ENCODE results near the gene PHACTR1. TPM values are rescaled to one million over a fixed set of nuclear protein-coding genes. Genes with fewer than 3 reads are reported as not detected.

Gene PHACTR1
- total RNA-seq, 1 experiment from 2014 or later, result 2.6 TPM

DNA sequence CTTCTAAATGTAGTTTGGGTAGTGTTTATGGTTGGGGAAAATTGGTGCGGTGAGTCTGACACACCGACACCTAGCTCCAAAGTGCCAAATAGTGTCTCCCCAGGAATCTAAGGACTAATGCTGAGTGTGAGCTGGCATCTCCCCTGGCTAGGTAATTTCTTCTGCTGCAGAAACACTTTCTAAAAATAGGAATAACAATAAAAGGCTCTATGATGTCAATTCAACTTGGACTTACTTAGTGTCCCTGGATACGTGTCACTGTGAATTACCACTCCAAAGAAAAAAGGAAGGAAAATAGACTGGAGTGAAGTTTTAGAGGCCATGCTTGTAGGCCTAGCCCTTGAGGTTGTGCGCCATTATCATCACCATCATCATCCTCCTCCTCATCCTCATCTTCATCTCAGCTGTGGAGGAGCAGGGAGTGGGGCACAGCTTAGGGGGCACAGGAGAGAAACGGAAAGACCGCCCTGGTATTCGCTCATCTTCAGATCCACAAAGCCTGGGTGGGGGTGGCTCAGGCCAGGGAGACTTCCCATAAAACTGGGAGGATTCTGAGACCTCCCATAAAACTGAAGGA is 522.2 kb downstream of the PHACTR1 start:
- H3K4me1 ChIP-seq (ENCODE audit: insufficient read depth, low read length, poor library complexity, severe bottlenecking), result no peaks in the 10 kb centered on the region
- ChIA-PET POLR2A (ENCODE audit: low non-redundant PET) (no interaction called here), CTCF (no interaction called here)
- no peaks in the 10 kb centered on the region for H3K9me3 ChIP-seq (ENCODE audit: low read depth, low read length, poor library complexity, severe bottlenecking)
- H3K4me3 ChIP-seq (ENCODE audit: low read depth, low read length, poor library complexity, severe bottlenecking), result no peak overlapping the region
- no peak overlapping the region for H3K27ac ChIP-seq (ENCODE audit: low read depth, low read length, poor library complexity, severe bottlenecking)
- no peak for DNase-seq (ENCODE audit: low spot score)
- TF ChIP-seq, protein P1, sequence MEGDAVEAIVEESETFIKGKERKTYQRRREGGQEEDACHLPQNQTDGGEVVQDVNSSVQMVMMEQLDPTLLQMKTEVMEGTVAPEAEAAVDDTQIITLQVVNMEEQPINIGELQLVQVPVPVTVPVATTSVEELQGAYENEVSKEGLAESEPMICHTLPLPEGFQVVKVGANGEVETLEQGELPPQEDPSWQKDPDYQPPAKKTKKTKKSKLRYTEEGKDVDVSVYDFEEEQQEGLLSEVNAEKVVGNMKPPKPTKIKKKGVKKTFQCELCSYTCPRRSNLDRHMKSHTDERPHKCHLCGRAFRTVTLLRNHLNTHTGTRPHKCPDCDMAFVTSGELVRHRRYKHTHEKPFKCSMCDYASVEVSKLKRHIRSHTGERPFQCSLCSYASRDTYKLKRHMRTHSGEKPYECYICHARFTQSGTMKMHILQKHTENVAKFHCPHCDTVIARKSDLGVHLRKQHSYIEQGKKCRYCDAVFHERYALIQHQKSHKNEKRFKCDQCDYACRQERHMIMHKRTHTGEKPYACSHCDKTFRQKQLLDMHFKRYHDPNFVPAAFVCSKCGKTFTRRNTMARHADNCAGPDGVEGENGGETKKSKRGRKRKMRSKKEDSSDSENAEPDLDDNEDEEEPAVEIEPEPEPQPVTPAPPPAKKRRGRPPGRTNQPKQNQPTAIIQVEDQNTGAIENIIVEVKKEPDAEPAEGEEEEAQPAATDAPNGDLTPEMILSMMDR (conservative IDR thresholded peaks at IDR 0.05; ENCODE audit: low read depth, low read length), result no peak
- TF ChIP-seq EZH2 (IDR thresholded peaks at IDR 0.05; ENCODE audit: borderline replicate concordance, low read depth, low read length, poor library complexity, severe bottlenecking), result no peak
- no TSS peak for BruUV-seq (replicated peaks)
- H3K27me3 ChIP-seq (replicated peaks; ENCODE audit: insufficient read depth, low read depth, low read length, poor library complexity), result peaks cover 2% of the 10 kb centered on the region
- H3K36me3 ChIP-seq (ENCODE audit: insufficient read depth, low read length, poor library complexity, severe bottlenecking), result no peaks in the 10 kb centered on the region
- intact Hi-C loops (cut with micrococcal nuclease; ENCODE audit: unreplicated experiment), result no loop called here

DNA sequence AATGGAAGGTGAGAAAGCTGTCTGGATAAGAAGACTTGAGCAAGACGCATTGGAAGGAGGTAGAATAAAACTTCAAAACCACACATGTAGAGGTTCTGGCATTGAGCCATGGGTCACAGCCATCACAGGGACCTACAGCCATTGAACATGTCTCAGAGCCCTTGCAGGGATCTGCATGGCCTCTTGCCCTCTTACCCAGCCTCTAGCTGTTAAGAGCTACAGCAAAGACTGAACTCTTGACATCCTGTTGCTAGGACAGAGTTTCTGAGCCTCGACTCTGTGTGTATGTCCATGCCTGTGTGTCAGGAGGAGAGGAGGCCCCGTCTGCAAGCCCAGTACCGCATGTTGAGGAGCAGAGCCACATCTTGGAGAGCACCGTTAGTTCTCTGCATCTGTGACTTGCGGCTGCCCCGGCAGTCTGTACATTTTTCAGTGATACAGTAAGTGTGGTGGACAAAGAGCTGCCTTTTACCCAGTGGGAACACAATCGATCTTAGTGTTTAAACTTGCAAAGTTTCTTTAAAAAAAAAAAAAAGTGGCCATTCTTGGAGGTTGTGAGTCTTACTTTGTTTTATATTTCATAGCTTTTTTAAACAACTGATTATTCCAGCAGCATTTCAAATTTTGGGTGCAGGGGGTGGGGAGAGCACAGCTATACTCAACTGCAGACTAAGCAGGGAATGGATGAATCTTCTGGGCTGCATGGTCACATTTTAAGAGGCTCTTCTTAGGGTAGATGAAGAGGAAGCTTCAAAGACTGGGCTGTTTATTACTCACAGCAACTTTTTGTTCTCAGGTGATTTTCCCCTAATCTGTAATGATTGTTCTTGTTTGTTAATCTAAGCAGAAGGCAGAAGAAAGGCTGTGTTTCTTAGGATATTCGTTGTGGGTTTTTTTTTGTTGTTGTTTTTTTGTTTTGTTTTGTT is 523.2 kb downstream of the PHACTR1 start:
- CTCF ChIA-PET, result no interaction called here
- Histone ChIP-seq H3K4me3 (ENCODE audit: low read depth, low read length, poor library complexity, severe bottlenecking) (no peak overlapping the region), H3K9me3 (ENCODE audit: low read depth, low read length, poor library complexity, severe bottlenecking) (no peaks in the 10 kb centered on the region), H3K36me3 (ENCODE audit: insufficient read depth, low read length, poor library complexity, severe bottlenecking) (no peaks in the 10 kb centered on the region), H3K27ac (ENCODE audit: low read depth, low read length, poor library complexity, severe bottlenecking) (no peak overlapping the region), H3K27me3 (replicated peaks; ENCODE audit: insufficient read depth, low read depth, low read length, poor library complexity) (no peaks in the 10 kb centered on the region), H3K4me1 (ENCODE audit: insufficient read depth, low read length, poor library complexity, severe bottlenecking) (no peaks in the 10 kb centered on the region)
- TF ChIP-seq, protein P1 (conservative IDR thresholded peaks at IDR 0.05; ENCODE audit: low read depth, low read length), result no peak
- no peak for TF ChIP-seq EZH2 (IDR thresholded peaks at IDR 0.05; ENCODE audit: borderline replicate concordance, low read depth, low read length, poor library complexity, severe bottlenecking)
- no peak for DNase-seq (ENCODE audit: low spot score)
- POLR2A ChIA-PET (ENCODE audit: low non-redundant PET), result interaction anchor here (0.6 kb wide), 1 partner anchor 1044 kb away, joined by 3 read pairs; no protein-coding TSS in a partner anchor
- intact Hi-C loops (cut with micrococcal nuclease; ENCODE audit: unreplicated experiment), result no loop called here
- BruUV-seq (replicated peaks), result no TSS peak

DNA sequence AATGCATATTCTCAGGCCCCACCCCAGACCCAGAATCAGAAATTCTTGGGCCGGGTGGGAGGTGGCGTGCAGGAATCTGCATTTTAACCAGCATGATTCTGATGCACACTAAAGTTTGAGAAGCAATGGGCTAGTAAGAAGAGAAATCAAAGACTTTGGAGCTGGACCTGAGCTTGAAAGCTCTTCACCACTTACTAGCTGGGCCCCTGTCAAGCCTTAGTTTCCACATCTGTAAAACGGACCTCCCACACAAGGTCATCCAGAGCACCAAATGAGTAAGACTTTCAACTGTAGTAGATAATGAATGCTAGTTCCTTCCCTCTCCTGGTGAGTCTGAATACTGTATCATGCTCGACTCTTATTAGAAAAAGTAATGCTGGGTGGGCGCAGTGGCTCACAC is 524.8 kb downstream of the PHACTR1 start:
- intact Hi-C loops (cut with micrococcal nuclease; ENCODE audit: unreplicated experiment), result no loop called here
- H3K9me3 ChIP-seq (ENCODE audit: low read depth, low read length, poor library complexity, severe bottlenecking), result no peaks in the 10 kb centered on the region
- DNase-seq (ENCODE audit: low spot score), result no peak
- TF ChIP-seq EZH2 (IDR thresholded peaks at IDR 0.05; ENCODE audit: borderline replicate concordance, low read depth, low read length, poor library complexity, severe bottlenecking), result no peak
- BruUV-seq (replicated peaks), result no TSS peak
- no peaks in the 10 kb centered on the region for H3K4me1 ChIP-seq (ENCODE audit: insufficient read depth, low read length, poor library complexity, severe bottlenecking)
- H3K27ac ChIP-seq (ENCODE audit: low read depth, low read length, poor library complexity, severe bottlenecking), result no peak overlapping the region
- no peak overlapping the region for H3K4me3 ChIP-seq (ENCODE audit: low read depth, low read length, poor library complexity, severe bottlenecking)
- ChIA-PET CTCF (no interaction called here), POLR2A (ENCODE audit: low non-redundant PET) (no interaction called here)
- H3K36me3 ChIP-seq (ENCODE audit: insufficient read depth, low read length, poor library complexity, severe bottlenecking), result no peaks in the 10 kb centered on the region
- H3K27me3 ChIP-seq (replicated peaks; ENCODE audit: insufficient read depth, low read depth, low read length, poor library complexity), result no peaks in the 10 kb centered on the region
